ENCODE results near the gene TRIM31.

The TRIM31 gene

GRCh38 chr6:30112402-30112994 is 392 bp downstream of the TRIM31 start:
- DNase-seq = no peak

DNA sequence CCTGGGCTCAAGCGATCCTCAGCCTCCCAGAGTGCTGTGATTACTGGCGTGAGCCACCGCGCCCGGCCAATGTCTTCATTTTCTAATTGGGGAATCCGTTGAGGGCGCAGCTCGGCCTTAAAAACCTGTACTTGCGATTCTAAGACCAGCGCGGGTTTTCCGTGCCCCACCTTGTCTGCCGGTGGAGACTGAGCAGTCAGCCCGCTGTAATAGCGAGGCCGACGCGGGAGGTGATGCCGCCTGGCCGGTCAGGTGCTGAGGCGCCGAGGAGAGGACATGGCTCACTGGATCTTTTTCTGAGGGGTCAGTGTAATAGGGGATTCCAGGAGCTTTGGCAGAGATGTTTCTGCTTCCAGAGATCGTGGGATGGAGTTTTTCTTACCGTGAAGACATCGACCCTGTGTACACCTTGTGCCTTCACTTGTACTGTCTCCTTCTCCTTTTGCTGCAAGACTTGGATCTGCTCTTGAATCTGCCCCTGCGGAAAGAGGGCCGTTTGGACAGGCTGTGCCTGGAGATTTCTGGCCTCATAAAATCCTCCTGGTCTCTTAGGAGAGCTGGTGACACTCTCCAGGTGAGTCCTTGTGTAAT is 1.5 kb downstream of the TRIM31 start:
- no peak for DNase-seq

- no peak for DNase-seq
Observed at GRCh38 chr6:30104661-30105060, 8.2 kb downstream of the TRIM31 start.

DNA sequence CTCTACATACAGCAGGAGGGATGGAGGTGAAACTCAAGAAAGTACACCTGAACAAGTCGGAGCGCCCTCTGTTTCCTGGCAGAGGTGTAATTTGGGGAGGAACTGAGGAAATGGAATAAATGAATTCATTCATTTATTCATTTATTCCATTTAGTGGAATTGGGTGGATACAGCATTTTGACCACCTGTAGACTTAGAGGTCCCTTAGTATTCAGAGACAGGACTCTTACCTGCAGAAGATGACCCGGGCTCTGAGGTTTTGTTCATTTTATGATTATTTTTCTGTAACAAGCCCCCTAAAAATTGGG is 9.1 kb downstream of the TRIM31 start:
- no peak for DNase-seq

- DNase-seq = peak; percentile 76
Observed at GRCh38 chr6:30102970-30103871, 9.7 kb downstream of the TRIM31 start.

DNA sequence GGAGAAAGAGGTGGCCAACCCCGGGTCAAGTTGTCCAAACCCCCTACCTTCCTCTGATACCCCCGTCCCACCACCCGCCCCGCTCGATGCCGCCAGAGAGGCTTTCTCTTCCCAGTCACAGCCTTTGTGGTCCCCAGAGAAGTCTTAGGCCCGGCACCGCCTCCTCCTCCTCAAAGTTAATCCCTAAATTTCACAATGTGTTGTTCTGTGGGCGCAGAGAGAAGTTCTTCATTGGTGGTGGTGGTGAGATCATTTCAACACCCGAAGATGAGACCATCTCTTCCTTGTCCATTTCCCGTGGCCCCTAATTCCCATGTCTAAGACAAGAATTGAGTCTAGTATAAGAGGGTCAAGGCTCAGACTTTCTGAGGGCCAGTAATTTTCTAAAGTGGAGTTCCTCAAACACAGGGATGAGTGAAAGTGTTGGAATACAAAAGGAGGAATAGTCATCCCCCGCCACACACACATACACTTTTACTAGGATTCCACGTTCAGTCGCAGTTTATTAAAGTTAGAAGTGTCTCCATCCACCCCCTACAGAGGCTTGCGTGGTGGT is 10.4 kb downstream of the TRIM31 start:
- no peak for DNase-seq

GRCh38 chr6:30101444-30102413 is 11.2 kb downstream of the TRIM31 start:
- peak; percentile 50 for DNase-seq

GRCh38 chr6:30100585-30101443 is 12.1 kb downstream of the TRIM31 start:
- DNase-seq = no peak

- no peak for DNase-seq
Observed at GRCh38 chr6:30100154-30100553, 12.7 kb downstream of the TRIM31 start.

DNA sequence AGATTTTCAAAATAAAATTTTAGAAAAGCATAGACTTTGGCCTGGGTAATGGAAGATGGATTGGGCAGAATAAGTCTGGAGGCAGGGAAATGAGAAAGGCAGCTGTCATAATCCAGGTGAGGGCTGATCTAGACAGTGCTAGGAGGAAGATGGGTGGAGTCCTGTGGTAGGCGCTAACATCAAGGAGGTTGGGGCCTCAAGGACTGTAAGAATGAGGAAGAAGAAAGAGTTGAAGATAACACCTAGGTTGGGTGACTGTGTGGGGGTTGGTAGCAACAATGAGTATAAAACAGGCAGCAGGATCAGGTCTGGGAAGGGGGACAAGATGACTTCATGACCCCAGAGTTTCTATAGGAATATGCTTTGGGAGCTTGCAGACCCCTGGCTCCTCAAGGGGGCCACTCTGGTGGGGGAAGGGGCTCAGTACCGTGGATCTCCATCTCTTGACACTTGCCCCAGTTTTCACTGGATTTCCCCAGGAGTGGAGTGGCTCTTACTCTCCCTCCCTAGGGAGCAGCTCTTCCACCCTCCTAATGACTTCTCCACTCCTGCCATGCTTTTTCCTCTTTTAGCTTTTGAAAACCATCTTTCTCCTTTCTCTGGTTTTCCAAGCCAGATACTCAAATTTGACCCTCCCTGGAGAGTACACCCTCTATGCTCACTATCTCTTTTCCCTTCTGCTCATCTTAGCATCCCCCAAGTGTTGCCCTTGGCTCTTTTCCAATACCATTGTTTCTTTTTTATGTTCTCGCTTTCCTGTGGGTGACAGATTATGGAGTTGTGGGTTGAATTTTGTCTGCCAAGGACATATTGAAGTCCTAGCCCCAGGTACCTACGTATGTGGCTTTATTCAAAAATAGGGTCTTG is 14.8 kb downstream of the TRIM31 start:
- no peak for DNase-seq

- DNase-seq = no peak
Observed at GRCh38 chr6:30096829-30097228, 16.1 kb downstream of the TRIM31 start.

GRCh38 chr6:30093951-30094661 is 18.8 kb downstream of the TRIM31 start:
- no peak for DNase-seq

DNA sequence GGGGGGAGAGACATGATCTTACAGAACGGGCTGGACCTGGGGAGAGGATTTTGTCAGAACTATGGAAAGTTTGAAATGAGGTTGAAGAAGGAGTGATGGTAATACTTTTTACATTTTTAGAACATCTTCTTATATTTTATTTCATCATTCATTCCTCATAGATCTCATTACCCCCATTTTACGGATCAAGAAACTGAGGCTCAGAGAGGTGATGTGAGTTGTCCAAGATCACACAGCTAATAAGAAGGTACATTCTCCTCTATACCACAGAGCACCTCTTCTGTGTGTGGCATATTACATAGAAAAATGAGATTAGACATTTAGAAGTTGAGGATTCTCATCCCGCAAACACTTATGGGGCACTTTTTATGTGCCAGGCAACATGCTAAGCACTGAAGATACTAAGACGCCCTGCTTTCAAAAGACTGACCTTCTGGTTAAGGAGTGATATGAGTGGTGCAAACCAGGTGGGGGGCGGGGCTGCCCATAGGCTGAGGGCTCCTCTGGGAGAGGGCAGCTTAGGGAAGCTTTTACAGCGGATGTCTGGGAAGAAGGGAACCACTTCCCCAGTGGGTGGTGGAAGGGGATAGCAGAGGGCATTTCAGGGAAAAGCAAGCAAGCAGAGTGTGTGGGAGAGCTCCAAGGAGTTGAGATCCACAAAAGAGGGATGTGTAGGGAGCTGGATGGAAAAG is 19.9 kb downstream of the TRIM31 start:
- no peak for DNase-seq

GRCh38 chr6:30091577-30092381 is 21.1 kb downstream of the TRIM31 start:
- DNase-seq = no peak

GRCh38 chr6:30087876-30088275 is 25.0 kb downstream of the TRIM31 start:
- DNase-seq = no peak

DNA sequence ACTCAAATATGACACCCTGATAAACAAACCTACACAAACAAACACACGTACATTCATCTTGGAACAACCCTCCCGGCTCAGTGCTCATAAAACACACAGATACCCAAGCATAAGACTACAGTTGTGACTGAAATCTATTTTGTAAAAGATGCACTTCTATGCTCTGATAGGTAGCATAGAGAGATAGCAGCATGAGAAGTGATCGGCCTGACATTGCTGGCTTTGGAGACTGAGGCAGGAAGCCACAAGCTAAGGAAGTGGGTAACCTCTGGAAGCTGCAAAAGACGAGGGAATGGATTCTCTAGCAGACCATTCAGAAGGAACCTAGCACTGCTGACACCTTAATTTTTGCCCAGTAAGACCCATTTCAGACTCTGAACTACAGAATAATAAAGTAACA is 35.7 kb downstream of the TRIM31 start:
- no peak for DNase-seq

- no peak for DNase-seq
Observed at GRCh38 chr6:30075790-30076732, 36.8 kb downstream of the TRIM31 start.
